HCT116 (cell line): ENCODE results near the gene IL25. TPM values are rescaled to one million over a fixed set of nuclear protein-coding genes. Genes with fewer than 3 reads are reported as not detected.

Experiments
- ATAC-seq: fragments of 200-7000 bp; cut with Tn5 transposase; 2 replicates; pipeline ENCODE4 v1.9.1; 2020; ENCODE audit warnings: mild to moderate bottlenecking, moderate library complexity
- BruUV-seq: library from RNA; stranded (reverse); fragments of 400-500 nt; replicated peaks from 2 replicates; lab custom pipeline; 2021; lab: Mats Ljungman, UMichigan
- CTCF ChIA-PET: fragments of 300-600 bp; sonication (Branson Sonifier 250); formaldehyde crosslinking; loops from one replicate; lab custom pipeline; 2021; ENCODE audit warnings: antibody characterized with exemption; lab: Charles Lee
- POLR2A ChIA-PET: fragments of 300-600, 350-600 bp; sonication (Branson Sonifier 250); formaldehyde crosslinking; loops from one replicate; lab custom pipeline; 2021; ENCODE audit warnings: antibody characterized with exemption; lab: Charles Lee
- RAD21 ChIA-PET, 2 experiments: fragments of 300-600 bp; sonication (Branson Sonifier 250); formaldehyde crosslinking; loops; one replicate each; lab custom pipeline; 2023; ENCODE audit warnings: low total read pairs in 2 of 2; ENCODE audit not compliant: uncharacterized antibody in 2 of 2, unreplicated experiment in 2 of 2, low non-redundant PET in 1 of 2; lab: Charles Lee
- DNase-seq: peaks from one replicate; pipeline ENCODE4 v3.0.0-alpha.2; 2010; ENCODE audit warnings: low read depth, low spot score
- H2AFZ ChIP-seq: fragments of 200-600 bp; shearing (Covaris generic), sonication (generic); 2 replicates; pipeline ENCODE4 v1.6.1; 2017; ENCODE audit warnings: low read depth, mixed run types, mixed read lengths, antibody characterized with exemption, low read length; ENCODE audit not compliant: poor library complexity, severe bottlenecking
- H3K27ac ChIP-seq: 2 replicates; pipeline ENCODE4 v1.5.1; 2012; ENCODE audit warnings: low read depth, low read length
- H3K27me3 ChIP-seq: fragments of 200-600 bp; sonication (generic); 2 replicates; pipeline ENCODE4 v1.6.1; 2016; ENCODE audit warnings: mixed run types, low read length, mixed read lengths; ENCODE audit not compliant: insufficient read depth
- H3K36me3 ChIP-seq, 2 experiments: fragments of 200-500 bp in 1 of 2; fragments of 200-600 bp in 1 of 2; sonication (Bioruptor generic) in 1 of 2; sonication (generic) in 1 of 2; 2 replicates each; pipeline versions ENCODE4 v1.5.1 to v1.6.1; 2014 to 2016; ENCODE audit warnings: low read length in 2 of 2, inconsistent platforms in 1 of 2, mixed read lengths in 1 of 2, mixed run types in 1 of 2; ENCODE audit not compliant: insufficient read depth in 2 of 2, control insufficient read depth in 1 of 2
- H3K4me1 ChIP-seq, 2 experiments: fragments of 200-600 bp in 1 of 2; sonication (generic) in 1 of 2; 2 replicates each; pipeline versions ENCODE4 v1.5.1 to v1.6.1; 2012 to 2017; ENCODE audit warnings: low read length in 2 of 2, inconsistent platforms in 1 of 2, mild to moderate bottlenecking in 1 of 2, mixed read lengths in 1 of 2, mixed run types in 1 of 2, moderate library complexity in 1 of 2; ENCODE audit not compliant: insufficient read depth in 2 of 2, control insufficient read depth in 1 of 2
- H3K4me2 ChIP-seq: fragments of 200-600 bp; sonication (generic); 2 replicates; pipeline ENCODE4 v1.6.1; 2017; ENCODE audit warnings: mixed run types, low read length, mixed read lengths
- H3K4me3 ChIP-seq, 2 experiments: fragments of 200-600 bp in 1 of 2; sonication (generic) in 1 of 2; replicated peaks in 1 of 2; 2 replicates each; pipeline ENCODE4 v1.5.1; 2011 to 2016; ENCODE audit warnings: low read length in 2 of 2, control low read depth in 1 of 2, low read depth in 1 of 2, mild to moderate bottlenecking in 1 of 2, mixed read lengths in 1 of 2, mixed run types in 1 of 2
- H3K79me2 ChIP-seq: fragments of 200-600 bp; sonication (generic); 2 replicates; pipeline ENCODE4 v1.6.1; 2017; ENCODE audit warnings: mild to moderate bottlenecking, mixed run types, low read length, moderate library complexity, mixed read lengths; ENCODE audit not compliant: insufficient read depth
- H3K9ac ChIP-seq: fragments of 200-600 bp; sonication (generic); 2 replicates; pipeline ENCODE4 v1.6.1; 2016; ENCODE audit warnings: low read length, mixed read lengths
- H3K9me2 ChIP-seq: fragments of 200-600 bp; sonication (generic), shearing (Covaris generic); 2 replicates; pipeline ENCODE4 v1.6.1; 2017; ENCODE audit warnings: mixed run types, mild to moderate bottlenecking, moderate library complexity; ENCODE audit not compliant: insufficient read depth
- H3K9me3 ChIP-seq, 2 experiments: fragments of 200-500 bp in 1 of 2; fragments of 200-600 bp in 1 of 2; sonication (Bioruptor generic) in 1 of 2; sonication (generic) in 1 of 2; 2 replicates each; pipeline ENCODE4 v1.6.1; 2014 to 2017; ENCODE audit warnings: low read length in 2 of 2, mixed read lengths in 2 of 2, inconsistent platforms in 1 of 2, low read depth in 1 of 2, mild to moderate bottlenecking in 1 of 2, mixed run types in 1 of 2, moderate library complexity in 1 of 2; ENCODE audit not compliant: control insufficient read depth in 1 of 2, insufficient read depth in 1 of 2
- H4K20me1 ChIP-seq: fragments of 200-600 bp; sonication (generic), shearing (Covaris generic); 2 replicates; pipeline ENCODE4 v1.6.1; 2017; ENCODE audit warnings: mixed run types, mild to moderate bottlenecking, moderate library complexity; ENCODE audit not compliant: insufficient read depth
- CBX3 ChIP-seq: IDR thresholded peaks from 2 replicates; pipeline ENCODE4 v1.6.1; 2012; ENCODE audit warnings: low read depth
- CEBPB ChIP-seq: IDR thresholded peaks from 2 replicates; pipeline ENCODE4 v1.6.1; 2012; ENCODE audit warnings: low read depth
- CTCF ChIP-seq, 3 experiments: fragments of 200-600 bp in 1 of 3; sonication (generic) in 1 of 3; IDR thresholded peaks in 2 of 3; conservative IDR thresholded peaks in 1 of 3; 2 replicates each; pipeline ENCODE4 v1.5.1; 2012 to 2017; ENCODE audit warnings: low read depth in 2 of 3, low read length in 2 of 3, antibody characterized with exemption in 1 of 3, borderline replicate concordance in 1 of 3, control low read depth in 1 of 3, mild to moderate bottlenecking in 1 of 3, mixed read lengths in 1 of 3, mixed run types in 1 of 3, moderate library complexity in 1 of 3; ENCODE audit not compliant: insufficient read depth in 1 of 3
- ELF1 ChIP-seq: IDR thresholded peaks from 2 replicates; pipeline ENCODE4 v1.6.1; 2012; ENCODE audit warnings: low read depth, borderline replicate concordance
- EZH2 ChIP-seq: fragments of 200-600 bp; sonication (generic); IDR thresholded peaks from 2 replicates; pipeline ENCODE4 v1.6.1; 2017; ENCODE audit warnings: antibody characterized with exemption, mixed run types
- JUND ChIP-seq: IDR thresholded peaks from 2 replicates; pipeline ENCODE4 v1.6.1; 2012
- REST ChIP-seq: IDR thresholded peaks from 2 replicates; pipeline ENCODE4 v1.6.1; 2012; ENCODE audit warnings: low read depth
- SIN3A ChIP-seq: IDR thresholded peaks from 2 replicates; pipeline ENCODE4 v1.6.1; 2012; ENCODE audit warnings: low read depth
- SP1 ChIP-seq: IDR thresholded peaks from 2 replicates; pipeline ENCODE4 v1.6.1; 2012; ENCODE audit warnings: low read depth
- SRF ChIP-seq: IDR thresholded peaks from 2 replicates; pipeline ENCODE4 v1.6.1; 2012; ENCODE audit warnings: low read depth
- YY1 ChIP-seq: IDR thresholded peaks from 2 replicates; pipeline ENCODE4 v1.6.1; 2011; ENCODE audit warnings: low read length, low read depth, moderate library complexity, mild to moderate bottlenecking; ENCODE audit not compliant: insufficient replicate concordance; ENCODE audit errors: extremely low read depth
- intact Hi-C: fragments of 100-400 bp; cut with micrococcal nuclease; formaldehyde crosslinking; loops from 2 replicates; pipeline ENCODE4 v1.10.0; 2022
- total RNA-seq: library from RNA; stranded (reverse); gene quantifications from one replicate; pipeline ENCODE4 v1.2.1, GENCODE V29; 2021; ENCODE audit not compliant: unreplicated experiment

The IL25 gene
- total RNA-seq, 1 experiment from 2014 or later = not detected

GRCh38 chr14:23404331-23404900, 31.8 kb downstream of the IL25 start:
- ChIA-PET CTCF (no interaction called here), RAD21 (no interaction called here), POLR2A (no interaction called here)
- Histone ChIP-seq H3K36me3 (no peaks in the 10 kb centered on the region), H3K4me1 (no peaks in the 10 kb centered on the region), H3K4me3 (no peak overlapping the region), H3K27ac (no peak overlapping the region), H3K4me2 (no peak overlapping the region), H2AFZ (no peak overlapping the region), H3K27me3 (peaks cover 26% of the 10 kb centered on the region; the same call in 1 of the 2 replicates), H3K79me2 (no peaks in the 10 kb centered on the region), H3K9me3 (no peaks in the 10 kb centered on the region), H4K20me1 (no peaks in the 10 kb centered on the region), H3K9me2 (no peaks in the 10 kb centered on the region), H3K9ac (no peak overlapping the region)
- intact Hi-C loops = no loop called here
- no peak for DNase-seq
- no peak for ATAC-seq
- BruUV-seq = no TSS peak
- TF ChIP-seq SP1 (no peak), CEBPB (no peak), EZH2 (no peak), YY1 (no peak), CTCF (IDR thresholded peaks at IDR 0.05 in 2 of 3, conservative IDR thresholded peaks at IDR 0.05 in 1 of 3; ENCODE audit: borderline replicate concordance in 1 of 3, insufficient read depth in 1 of 3, low read depth in 2 of 3, low read length in 2 of 3) (no peak), JUND (no peak), CBX3 (no peak)

- ChIA-PET RAD21 (no interaction called here), CTCF (no interaction called here)
- no TSS peak for BruUV-seq
- no peak for TF ChIP-seq ELF1
- TF ChIP-seq EZH2 = no peak
- TF ChIP-seq YY1 = no peak
- TF ChIP-seq SIN3A = no peak
- no peak for TF ChIP-seq CTCF (IDR thresholded peaks at IDR 0.05 in 2 of 3, conservative IDR thresholded peaks at IDR 0.05 in 1 of 3; ENCODE audit: borderline replicate concordance in 1 of 3, insufficient read depth in 1 of 3, low read depth in 2 of 3, low read length in 2 of 3)
- no peak for TF ChIP-seq JUND
- TF ChIP-seq SRF = no peak
- no peak for TF ChIP-seq REST
- TF ChIP-seq CBX3 = no peak
Observed at GRCh38 chr14:23405096-23405495, 32.5 kb downstream of the IL25 start.

More at GRCh38 chr14:23405096-23405495, 32.5 kb downstream of the IL25 start:
- no peaks in the 10 kb centered on the region for H3K4me1 ChIP-seq
- H3K79me2 ChIP-seq = no peaks in the 10 kb centered on the region
- ATAC-seq (no peak), DNase-seq (no peak)
- H3K27ac ChIP-seq = no peak overlapping the region
- no peaks in the 10 kb centered on the region for H3K36me3 ChIP-seq
- no peaks in the 10 kb centered on the region for H4K20me1 ChIP-seq
- peaks cover 26% of the 10 kb centered on the region; the same call in 1 of the 2 replicates for H3K27me3 ChIP-seq
- intact Hi-C loops = no loop called here
- H3K4me2 ChIP-seq = no peak overlapping the region
- H2AFZ ChIP-seq = no peak overlapping the region
- H3K4me3 ChIP-seq = no peak overlapping the region
- H3K9me3 ChIP-seq = no peaks in the 10 kb centered on the region
- POLR2A ChIA-PET = no interaction called here
- no peak overlapping the region for H3K9ac ChIP-seq
- H3K9me2 ChIP-seq = no peaks in the 10 kb centered on the region
